DMS53 treated with DMSO at 0.1 percent for 48 hours (cell line): ENCODE data around the gene SLC47A1.
"Not testable (repeated sequence)": the region's sequence is repeated elsewhere in the genome, so short reads cannot be mapped to it uniquely, and the experiment has no call there.

ENCODE experiments used
- DNase-seq: peaks from one replicate; lab custom pipeline; 2025; ENCODE audit not compliant: unreplicated experiment; lab: John Stamatoyannopoulos, UW

The SLC47A1 gene

DNA sequence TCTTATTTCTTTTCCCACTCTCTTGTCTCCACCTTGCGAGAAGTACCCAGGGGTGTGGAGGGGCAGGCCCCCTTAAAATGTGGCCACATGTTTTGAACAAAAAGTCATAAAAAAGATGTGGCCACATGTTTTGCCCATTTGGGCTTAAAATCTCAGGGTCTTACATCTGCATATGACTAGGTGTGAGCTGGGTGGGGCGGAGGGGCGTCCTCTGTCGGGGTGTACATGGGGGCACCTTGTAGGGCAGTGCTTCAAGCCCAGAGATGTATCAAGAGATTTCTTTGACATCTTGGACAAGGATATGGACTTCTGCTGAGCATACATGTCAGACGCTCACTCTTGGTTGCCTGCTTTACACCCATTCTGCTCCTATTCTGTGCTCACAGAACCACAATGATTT is 13.0 kb upstream of the SLC47A1 start:
- no peak for DNase-seq

GRCh38 chr17:19523690-19524089 is 10.0 kb upstream of the SLC47A1 start:
- no peak for DNase-seq

DNA sequence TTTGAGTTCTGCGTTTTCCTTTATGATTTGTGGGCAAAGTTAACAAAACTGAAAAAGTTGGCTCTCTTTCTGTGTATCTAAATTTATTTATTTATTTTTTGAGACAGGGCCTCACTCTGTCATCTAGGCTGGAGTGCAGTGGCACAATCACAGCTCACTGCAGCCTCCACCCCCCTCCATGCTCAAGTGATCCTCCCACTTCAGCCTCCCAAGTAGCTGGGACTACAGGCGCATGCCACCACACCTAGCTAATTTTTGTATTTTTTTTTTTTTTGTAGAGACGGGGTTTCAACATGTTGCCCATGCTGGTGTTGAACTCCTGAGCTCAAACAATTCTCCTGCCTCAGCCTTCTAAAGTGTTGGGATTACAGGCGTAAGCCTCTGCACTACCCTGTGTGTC is 6.7 kb upstream of the SLC47A1 start:
- DNase-seq: not testable (repeated sequence)

GRCh38 chr17:19531780-19532501 is 1.7 kb upstream of the SLC47A1 start:
- DNase-seq: no peak

DNA sequence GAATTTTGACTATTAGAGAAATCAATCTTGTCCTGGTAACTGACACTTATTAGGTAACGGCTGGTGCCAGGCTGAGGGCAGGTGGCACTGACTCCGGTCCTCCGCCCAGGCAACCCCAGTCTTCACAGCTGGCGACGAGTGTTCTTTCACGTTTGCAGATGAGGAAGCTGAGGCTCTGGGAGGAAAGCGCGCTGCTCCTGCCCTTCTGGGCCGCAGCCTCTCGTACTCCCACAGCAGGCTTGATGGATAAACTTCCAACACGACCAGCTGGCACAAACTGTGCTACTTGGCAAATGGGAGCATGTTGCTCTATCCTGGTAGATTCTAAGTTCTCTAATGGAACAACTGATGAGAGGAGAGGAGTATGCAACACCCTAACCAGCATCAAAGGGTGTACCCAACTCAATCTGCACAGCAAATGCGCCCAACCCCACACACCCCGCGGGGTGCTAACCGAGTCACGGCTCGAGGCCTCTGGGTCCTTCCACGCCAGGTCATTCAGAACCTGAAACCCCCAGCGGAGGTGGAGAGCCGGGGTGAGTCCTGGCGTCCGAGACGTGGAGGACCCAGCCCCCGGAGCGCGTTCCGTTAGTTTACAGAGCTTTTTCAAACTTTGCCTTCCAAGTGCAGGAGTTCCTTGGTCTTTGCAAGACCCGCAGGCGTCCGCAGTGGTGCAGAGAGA is 477 bp upstream of the SLC47A1 start:
- DNase-seq: no peak

GRCh38 chr17:19534562-19535149 is 1.0 kb downstream of the SLC47A1 start:
- no peak for DNase-seq

- no peak for DNase-seq
These were observed 3.5 kb downstream of the SLC47A1 start for GRCh38 chr17:19537111-19537510.

DNA sequence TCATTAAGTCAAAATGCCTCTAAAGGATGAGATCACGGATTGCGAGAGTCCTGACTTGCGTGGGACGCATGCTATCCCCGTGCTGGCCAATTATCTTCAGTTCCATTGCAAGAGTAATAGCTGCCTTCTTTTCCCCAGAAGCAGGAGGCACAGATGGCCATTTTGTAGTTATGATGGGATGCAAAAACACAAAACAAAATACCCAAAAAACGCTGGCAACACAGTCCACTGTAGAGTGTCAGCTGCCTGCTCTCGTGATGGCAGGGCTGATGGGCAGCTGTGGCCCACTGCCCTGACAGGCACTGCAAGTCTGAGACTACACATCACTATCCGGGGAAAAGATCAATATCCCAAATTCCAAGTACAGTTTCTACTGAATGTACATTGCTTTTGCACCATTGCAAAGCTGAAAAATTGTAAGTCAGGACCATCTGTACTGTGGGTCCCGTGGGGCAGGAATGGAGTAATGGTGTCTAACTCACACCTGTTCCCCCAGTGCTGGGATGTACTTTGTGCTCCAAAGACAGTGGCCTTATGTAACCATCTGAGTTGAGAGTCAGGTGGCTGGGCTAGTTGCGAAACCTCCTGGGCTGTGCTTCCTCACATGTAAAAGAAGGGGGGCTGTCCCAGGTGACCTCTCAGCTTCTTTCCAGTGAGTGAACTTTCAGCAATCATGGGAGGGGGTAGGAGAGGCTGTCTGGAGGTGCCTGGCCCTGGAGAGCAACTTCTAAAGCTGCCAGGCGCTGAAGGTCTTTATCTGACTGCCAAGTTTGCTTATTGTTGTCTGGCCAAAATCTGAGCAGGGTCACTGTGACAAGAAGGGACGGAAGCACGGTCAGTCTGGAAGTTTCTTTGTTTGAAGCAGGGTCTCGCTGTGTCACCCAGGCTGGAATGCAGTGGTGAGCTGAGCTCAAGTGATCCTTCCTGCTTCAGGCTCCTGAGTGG is 4.7 kb downstream of the SLC47A1 start:
- DNase-seq: no peak

GRCh38 chr17:19539040-19539399 is 5.4 kb downstream of the SLC47A1 start:
- no peak for DNase-seq

DNA sequence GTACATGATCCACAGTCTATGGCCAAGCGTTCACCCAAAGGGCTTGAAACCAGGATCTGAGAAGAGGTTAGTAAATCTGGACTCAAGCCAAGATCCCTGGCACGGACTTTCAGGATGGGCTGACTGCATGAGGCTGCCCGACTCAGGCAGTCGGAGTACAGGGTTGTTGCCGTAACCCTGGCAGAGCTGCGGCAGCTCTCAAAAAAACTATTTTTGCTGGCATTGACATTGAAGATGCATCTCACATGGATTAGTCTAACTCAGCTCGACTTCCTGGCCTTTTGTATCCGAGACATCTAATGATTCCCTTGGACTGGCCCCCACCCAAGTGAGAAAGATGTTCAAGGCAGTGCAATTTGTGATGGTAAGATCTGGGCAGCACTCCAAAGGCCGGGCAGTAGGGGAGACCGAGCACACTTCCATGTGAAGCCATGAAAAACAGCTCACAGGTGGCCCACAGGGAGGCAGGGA is 6.2 kb downstream of the SLC47A1 start:
- DNase-seq: no peak

DNA sequence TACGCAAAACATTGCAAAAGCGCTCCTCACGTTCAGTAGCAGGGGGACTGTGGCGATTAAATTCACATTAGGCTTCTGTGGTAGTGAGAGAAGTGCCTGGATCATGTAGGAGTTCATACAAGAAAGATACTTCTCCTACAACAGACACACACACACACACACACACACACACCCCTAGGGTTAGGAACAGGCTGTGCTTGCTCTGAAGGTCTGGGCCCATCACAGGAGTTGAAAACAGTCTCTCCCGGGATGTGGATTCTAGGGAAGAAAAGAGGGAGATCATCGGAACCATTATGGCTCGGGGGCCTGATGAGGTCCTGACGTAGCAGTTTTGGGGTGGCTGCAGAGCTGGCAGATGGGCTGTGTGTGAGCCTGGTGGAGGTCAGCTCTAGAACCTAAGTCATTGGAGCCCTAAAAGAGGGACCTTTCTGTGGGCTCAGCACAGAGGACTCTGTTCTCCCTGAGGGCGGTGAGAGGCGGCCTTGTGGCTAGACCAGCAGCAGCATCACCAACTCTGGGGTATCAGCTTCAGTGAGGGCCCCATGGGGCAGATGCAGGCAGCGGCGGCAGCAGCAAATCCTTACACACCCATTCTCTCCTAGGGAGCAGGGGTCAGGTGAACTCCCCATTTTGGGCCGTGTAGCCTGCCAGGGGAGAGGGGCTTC is 7.2 kb downstream of the SLC47A1 start:
- DNase-seq: no peak

DNA sequence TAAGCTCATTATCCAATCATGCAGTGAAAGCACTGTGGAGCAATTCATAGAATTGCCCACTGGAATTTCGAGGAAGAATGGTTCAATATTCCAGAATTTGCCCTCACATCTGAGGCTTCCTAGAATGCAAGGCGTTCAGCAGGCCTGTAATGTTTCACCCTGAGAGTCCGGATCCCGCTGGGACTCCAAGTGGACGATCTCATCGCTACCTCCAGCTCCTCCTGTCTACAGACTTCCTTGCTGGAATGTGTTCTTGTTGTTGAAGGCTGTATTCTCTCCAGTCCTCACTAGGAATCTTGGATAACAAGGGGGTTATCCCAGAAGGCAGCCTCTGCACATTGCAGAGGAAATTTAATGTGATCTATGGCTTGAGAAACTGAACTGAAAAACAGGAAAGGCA is 7.8 kb downstream of the SLC47A1 start:
- DNase-seq: no peak

DNA sequence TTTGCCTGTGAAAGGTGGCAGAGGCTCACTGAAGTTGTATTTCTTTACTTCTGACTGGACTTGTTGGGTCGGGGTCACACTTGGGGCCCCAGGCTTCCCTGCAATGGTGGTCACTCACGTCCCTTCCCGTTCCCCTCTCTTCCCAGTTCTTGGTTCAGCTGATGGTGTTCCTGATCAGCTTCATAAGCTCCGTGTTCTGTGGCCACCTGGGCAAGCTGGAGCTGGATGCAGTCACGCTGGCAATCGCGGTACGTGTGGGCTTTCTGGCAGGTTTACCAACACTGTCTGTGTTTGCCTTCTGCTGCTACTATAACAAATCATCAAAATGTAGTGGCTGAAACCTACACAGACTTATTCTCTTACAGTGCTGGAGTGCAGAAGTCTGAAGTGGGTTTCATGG is 8.6 kb downstream of the SLC47A1 start:
- DNase-seq: no peak

- no peak for DNase-seq
These were observed 10.7 kb downstream of the SLC47A1 start for GRCh38 chr17:19544366-19544765.

DNA sequence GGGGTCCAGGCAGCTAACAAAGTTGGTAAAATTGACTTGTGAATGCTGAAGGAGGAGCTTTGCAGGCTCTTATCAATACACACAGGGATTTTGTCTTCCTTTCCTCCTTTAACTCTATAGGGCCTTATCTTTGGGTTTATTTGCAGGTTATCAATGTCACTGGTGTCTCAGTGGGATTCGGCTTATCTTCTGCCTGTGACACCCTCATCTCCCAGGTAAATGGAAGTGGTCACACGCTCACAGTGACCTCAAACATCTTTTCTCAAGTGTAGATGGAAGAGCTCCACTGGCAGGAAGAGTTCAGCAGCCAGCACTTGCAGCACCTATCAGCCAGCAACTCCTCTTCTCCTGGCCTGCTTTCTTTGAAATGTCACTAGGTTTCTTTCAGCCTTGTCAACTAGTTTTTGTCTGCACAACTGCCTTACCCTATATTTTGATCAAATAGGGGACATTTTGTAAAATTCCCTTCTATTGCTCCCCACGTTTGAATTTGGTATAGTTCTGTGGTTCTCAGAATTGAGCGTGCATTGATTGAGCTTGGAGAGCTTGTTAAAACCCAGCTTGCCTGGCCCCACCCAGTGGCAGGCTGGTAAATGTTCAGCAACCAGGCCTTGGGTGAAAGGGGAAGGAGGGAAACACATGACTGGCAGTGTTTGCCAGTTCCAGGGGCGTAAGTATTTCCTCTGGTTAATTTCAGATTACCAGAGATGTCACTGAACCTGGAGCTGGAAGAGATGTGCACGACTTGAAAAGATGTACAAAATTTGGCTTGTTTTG is 12.8 kb downstream of the SLC47A1 start:
- no peak for DNase-seq

GRCh38 chr17:19549746-19550623 is 16.3 kb downstream of the SLC47A1 start:
- no peak for DNase-seq

- no peak for DNase-seq
These were observed 17.5 kb downstream of the SLC47A1 start for GRCh38 chr17:19551165-19551564.

DNA sequence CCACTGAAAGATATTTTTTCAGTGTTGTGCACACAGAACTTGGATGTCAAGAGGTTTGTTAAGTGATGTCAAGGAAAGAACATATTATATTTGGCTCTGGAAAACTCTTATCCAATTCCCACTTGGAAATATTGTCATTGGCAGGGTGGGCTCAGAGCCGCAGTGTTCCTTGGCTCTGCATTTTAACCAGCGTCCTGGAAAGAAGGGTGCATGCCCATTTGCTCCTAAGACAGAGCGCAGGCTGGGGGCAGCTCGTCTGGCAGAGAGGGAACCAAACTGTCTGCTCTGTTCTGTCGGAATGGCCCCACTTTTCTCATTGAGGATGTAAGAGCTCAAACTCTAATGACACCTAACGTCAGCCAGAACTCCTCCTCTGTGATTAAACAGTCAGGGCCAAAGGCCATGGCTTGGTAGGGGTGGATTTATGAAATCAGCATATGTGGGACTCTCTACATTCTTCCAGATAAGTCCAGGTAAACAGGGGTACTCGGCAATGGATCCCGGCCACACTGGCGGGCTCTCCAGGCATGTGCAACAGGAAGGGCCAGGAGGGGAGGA is 18.0 kb downstream of the SLC47A1 start:
- no peak for DNase-seq

DNA sequence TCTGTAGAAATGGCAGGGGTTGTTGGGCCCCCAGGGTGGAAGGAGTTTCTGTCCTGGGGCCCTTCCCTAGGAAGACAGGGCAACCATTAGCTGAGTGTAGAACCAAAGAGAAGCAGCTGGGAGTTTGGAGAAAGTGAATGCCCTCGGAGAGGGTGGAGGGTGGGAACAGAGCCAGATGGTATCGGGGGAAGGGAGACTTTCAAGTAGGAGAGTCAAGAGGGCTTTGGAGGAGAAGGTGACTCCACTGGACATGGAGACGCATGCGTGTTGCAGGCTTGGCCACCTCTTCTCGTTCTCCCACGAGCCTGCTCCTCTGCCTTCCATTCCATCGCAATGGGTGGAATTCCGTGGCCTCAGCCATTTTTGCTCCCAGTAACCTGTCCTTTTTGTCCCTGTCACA is 19.4 kb downstream of the SLC47A1 start:
- no peak for DNase-seq
